GM19043 (cell line): ENCODE measurements around the gene HTR4.

Experiments used
- ATAC-seq: cut with Tn5 transposase; IDR thresholded peaks from one replicate; pipeline ENCODE4 v1.9.1; 2021; ENCODE audit warnings: low read depth; ENCODE audit not compliant: unreplicated experiment

The HTR4 gene

GRCh38 chr5:148620091-148620490, 34.2 kb downstream of the HTR4 start:
- no peak for ATAC-seq

- no peak for ATAC-seq
These were observed 34.8 kb downstream of the HTR4 start for GRCh38 chr5:148619484-148619883.

GRCh38 chr5:148615644-148616275, 38.6 kb downstream of the HTR4 start:
- no peak for ATAC-seq

GRCh38 chr5:148607406-148607805, 46.9 kb downstream of the HTR4 start:
- ATAC-seq: no peak

DNA sequence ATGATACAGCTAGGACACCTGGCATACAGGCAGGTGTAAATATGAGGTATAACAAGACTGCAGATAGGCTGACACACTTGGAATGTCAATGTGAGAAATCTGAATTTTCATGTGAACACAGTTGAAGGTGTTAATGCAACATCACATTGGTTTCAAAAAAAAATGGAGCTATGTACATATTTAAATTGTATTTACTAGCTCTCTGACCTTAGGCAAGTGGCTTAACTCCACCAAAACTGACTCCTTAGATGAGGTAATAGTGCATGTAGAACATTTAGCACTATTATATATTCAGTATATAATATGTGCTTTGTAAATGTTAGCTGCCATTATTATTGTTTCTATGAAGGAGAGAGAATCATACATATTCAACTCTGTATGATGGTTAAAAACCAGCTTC, 48.0 kb downstream of the HTR4 start:
- no peak for ATAC-seq

DNA sequence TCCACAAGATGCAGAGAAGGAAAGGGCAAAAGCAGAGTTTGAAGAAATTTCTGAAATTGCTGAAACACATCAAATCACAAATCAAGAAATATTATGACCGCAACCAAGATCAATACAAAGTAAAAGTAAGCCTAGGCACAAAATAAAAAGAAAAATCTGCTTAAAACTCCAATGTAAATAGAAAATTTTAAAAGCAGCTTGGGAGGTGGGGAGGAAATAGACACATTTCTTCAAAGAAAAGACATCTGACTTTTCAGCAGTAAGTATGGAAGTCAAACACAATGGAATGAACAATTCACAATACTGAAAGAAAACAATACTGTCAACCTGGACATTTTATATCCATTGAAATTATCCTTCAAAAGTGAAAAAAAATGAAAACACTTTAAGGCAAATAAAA, 55.1 kb downstream of the HTR4 start:
- no peak for ATAC-seq

DNA sequence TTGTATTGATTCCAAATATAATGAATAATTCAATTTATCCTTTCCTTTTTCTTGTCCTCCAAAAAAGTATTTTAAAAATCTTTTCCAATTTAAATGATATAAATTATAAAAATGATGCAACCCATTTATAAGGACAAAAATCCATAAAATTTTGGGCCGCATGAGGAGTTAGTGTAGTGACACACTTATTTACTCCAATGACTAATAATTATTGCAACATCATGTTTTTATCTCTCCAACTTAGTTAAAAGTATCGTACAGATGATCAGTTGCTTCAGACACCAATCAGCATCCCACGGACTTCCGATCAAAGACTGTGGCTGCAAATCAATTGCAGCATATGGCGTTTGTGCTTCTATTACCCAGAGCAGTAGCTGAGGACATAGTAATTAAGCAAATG, 58.6 kb downstream of the HTR4 start:
- ATAC-seq: no peak

- no peak for ATAC-seq
These were observed 67.5 kb downstream of the HTR4 start for GRCh38 chr5:148586796-148587195.

DNA sequence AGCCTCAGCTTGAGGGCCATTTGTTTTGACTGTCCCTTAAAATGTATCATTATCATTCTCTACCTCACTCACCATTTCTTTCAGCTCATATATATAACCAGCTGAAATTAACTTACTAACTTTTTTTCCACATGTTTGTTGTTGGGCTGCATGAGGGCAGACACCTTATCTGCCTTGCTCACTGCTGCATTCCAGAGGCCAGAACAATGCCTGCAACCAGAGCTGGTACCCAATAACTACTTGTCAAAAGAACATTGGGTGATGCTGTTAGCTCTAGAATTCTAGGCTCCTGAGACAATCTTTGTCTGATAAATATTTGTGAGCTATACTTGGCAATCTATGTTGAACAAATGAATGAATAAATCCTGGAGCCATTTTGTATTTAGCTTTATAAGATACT, 68.3 kb downstream of the HTR4 start:
- no peak for ATAC-seq

DNA sequence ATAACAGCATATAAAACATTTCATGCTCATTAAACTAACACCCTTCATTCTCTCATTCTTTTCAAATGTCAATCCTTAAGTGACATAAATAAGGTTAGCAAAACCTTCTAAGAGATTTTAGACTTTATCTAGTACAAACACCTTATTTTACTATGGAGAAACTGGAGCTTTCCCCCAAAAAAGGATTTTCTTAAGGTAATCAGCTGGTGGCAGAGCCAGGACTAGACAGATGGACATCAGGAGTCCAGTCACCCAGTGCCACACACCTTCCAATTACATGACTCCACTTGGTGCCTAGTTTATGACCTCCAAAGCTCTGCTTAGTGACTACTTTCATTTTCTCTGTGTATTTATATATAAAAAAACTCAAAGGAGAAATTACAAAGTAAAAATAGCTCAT, 70.2 kb downstream of the HTR4 start:
- ATAC-seq: no peak

DNA sequence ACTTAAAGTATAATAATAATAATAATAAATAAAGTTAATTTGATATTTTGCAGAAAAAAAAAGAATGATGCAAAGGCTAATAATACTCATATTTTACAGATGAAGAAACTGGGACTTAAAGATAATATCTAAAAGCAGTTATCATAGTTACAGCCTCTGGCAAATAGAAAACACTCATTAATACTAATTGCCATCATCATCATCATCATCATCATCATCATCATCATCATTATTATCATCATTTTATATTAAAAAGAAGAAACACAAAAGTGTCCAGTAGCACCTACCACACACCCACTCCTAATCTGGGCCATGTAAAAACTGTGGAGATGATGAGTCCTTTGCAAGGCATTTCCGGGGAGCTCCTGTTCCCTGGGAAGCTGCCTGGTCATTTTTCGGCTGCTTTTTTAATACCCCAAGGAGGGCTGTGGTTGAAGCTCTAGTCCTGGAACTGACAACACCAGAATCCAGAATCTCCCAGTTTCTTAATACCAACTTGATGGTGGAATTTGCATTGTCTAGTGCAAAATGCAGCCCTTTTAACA, 70.8 kb downstream of the HTR4 start:
- ATAC-seq: no peak

DNA sequence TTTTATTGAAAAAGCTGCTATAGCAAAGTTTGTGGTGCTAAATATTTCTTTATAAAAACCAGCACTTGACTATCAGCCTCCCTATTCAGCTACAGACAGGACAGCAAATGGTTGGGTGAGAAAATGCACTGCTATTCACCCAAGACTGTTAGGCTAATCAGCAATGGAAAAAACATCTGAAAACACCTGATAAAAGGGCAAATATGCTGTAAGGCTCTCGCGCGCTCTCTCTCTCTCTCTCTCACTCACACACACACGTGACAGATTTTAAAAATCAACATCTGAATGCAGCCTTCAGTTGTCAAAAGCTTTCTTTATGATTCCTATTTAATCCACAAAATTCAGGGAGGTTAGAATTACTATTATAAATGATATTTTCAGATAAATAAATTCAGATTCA, 80.2 kb downstream of the HTR4 start:
- ATAC-seq: no peak

GRCh38 chr5:148573374-148573773, 81.0 kb downstream of the HTR4 start:
- ATAC-seq: no peak

GRCh38 chr5:148569948-148570347, 84.4 kb downstream of the HTR4 start:
- ATAC-seq: no peak

- ATAC-seq: no peak
These were observed 89.2 kb downstream of the HTR4 start for GRCh38 chr5:148565148-148565547.

DNA sequence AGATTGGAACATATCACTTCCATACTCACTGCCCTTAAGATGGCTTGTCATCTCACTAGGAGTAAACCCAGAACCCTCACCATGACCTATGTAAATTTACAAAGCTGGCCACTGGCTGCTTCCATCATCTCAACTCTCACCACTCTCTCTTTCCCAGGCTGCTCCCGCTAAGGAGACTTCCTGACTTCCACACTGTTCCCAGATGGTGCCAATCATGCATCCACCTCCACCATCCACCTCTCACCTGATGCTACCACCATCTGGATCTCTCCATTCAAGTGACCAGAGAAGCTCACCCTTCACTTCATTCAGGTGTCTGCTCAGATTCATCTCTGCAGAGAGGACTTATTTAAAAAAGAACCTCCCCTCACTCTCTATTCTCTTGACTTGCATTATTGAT, 91.3 kb downstream of the HTR4 start:
- ATAC-seq: no peak

- no peak for ATAC-seq
These were observed 92.5 kb downstream of the HTR4 start for GRCh38 chr5:148561801-148562311.

- no peak for ATAC-seq
These were observed 94.9 kb downstream of the HTR4 start for GRCh38 chr5:148559461-148559860.

DNA sequence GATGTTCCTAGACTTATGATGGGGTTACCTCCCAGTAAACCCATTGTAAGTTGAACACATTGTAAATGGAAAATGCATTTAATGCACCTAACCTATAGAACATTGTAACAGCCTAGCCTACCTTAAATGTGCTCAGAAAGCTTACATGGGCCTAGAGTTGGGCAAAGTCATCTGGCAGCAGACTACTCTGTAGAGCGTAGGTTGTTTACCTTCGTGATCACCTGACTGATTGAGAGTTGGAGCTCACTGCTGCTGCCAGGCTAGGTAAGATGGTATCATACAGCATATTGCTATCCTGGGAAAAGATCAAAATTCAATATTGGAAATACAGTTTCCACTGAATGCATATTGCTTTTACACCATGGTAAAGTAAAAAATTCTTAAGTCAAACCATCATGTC, 95.4 kb downstream of the HTR4 start:
- no peak for ATAC-seq

DNA sequence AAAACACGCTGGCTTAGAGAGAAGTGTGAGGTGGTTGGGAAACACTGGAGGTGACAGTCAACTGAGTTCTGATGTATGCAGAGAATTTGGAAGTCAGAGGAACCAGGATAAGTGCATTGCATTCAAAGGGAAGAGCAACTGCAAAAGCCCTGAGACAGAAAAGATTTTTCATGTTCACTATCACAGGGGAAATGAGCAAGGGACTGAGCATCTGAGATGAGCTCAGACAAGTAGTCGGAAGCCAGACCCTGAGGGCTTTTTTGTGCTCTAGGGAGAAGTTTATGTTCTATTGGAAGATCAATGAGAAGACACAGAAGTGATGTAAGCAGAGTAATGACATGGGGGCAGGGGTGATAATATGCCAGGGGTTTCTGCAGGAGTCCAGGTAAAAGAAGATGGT, 97.5 kb downstream of the HTR4 start:
- no peak for ATAC-seq

DNA sequence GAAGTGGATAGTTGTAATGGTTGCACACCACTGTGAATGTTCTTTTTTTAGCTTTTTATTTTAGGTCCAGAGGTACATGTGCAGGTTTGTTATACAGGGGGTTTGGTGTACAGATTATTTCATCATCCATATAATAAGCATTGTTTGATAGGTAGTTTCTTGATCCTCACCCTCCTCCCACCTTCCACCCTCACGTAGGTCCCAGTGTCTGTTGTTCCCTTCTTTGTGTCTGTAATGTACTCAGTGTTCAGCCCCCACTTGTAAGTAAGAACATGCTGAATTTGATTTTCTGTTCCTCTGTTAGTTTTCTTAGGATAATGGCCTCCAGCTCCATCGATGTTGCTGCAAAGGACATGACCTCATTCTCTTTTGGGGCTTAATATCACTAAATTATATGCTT, 99.7 kb downstream of the HTR4 start:
- no peak for ATAC-seq

DNA sequence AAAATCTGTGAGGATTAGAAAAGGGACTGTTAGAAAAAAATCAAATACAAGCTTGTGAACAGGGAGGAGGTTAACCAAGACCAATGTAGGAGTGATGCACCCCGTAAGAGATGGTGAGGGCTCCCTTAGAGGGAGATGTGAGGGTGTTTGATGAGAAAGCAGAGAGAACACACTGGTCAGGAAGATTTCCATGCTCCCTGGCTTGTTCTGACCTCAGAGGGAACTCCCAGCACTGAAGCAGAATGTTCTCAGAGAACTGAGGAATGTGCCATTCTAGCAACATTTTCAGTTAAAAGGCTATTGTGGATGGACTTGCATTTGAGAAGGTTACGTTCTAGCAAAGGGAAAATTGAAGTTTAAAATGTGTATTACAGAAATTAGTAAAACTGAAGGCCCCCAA, 110.6 kb downstream of the HTR4 start:
- no peak for ATAC-seq

- no peak for ATAC-seq
These were observed 111.5 kb downstream of the HTR4 start for GRCh38 chr5:148542812-148543211.
